Left cardiac atrium (tissue), 4 donors: ENCODE measurements around the gene ABHD2. TPM values are rescaled to one million over a fixed set of nuclear protein-coding genes. Genes with fewer than 3 reads are reported as not detected.

Experiments used
- ATAC-seq, 2 donors: fragments of 200-7000 bp; cut with Tn5 transposase; one replicate each; pipeline ENCODE4 v1.9.1; 2020; ENCODE audit warnings: mild to moderate bottlenecking in 2 of 2, moderate library complexity in 2 of 2
- DNase-seq: peaks from one replicate; pipeline ENCODE4 v3.0.0-alpha.2; 2020
- intact Hi-C, 2 donors: fragments of 100-400 bp; cut with DNase I; formaldehyde crosslinking; loops; one replicate each; pipeline versions ENCODE4 v1.14.1 to v1.15.1; 2022 to 2023
- total RNA-seq, 2 donors: library from RNA; stranded (reverse); fragmentation: NEBNext Ultra II Directional; extraction: Animal tissue kit (Norgen Biotek cat#: 25700); gene quantifications; one replicate each; pipeline ENCODE4 v1.2.1, GENCODE V29; 2021
- donor health status: DM: no; HTN: yes; CAD: no.
- donor health status: DM: no; HTN: yes; CAD: no; lungs with severe emphysema.
- donor health status: DM: yes; HTN: yes; CAD: no.
- donor health status: Dilated cardiomyopathy.

Gene ABHD2
- total RNA-seq, 2 donors from 2014 or later, result 91.6 to 208 TPM

DNA sequence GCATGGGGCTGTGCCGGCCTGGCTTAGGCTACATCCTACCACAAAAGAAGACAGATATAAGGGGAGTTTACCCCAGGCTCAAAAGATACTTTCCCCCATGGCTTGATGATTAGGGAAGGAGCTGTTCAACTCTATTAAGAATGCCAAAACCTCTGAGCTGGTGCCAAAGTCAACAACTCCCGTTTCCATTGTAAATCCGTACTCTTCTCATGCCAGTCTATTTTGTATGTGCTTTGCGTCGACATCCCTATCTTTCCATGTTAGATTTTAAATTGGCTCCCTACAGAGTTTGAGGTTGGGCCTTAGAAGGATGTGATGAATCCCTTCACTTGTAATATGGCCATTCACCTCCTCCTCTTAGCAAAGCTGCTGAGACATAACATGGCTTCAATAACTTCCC lies 86.2 kb downstream of the ABHD2 start:
- DNase-seq (no peak), ATAC-seq (no peak)
- intact Hi-C loops, result no loop called here

DNA sequence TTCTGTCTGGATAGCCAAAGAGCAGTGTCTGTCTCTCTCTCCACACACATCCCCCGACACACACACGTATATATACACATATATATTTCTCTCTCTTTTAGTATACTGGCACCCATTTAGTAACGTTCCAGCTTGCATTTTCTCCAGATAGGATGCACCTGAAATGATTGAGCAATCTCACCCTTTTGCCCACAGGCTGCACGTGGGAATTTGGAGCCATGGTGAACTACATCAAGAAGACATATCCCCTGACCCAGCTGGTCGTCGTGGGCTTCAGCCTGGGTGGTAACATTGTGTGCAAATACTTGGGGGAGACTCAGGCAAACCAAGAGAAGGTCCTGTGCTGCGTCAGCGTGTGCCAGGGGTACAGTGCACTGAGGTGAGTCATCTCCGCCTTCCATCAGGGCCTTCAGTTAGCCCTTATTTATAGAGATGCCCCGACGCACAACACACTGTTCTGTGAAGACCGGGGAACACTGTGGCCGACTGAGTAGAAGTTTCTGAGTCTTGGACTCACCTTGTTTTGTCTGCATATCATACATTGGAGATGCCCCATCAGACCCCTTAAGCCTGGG lies 87.4 kb downstream of the ABHD2 start:
- intact Hi-C loops, result loop anchor here (2.0 to 5.0 kb wide), 2 partner anchors 119 to 273 kb away; no protein-coding TSS in a partner anchor
- DNase-seq (no peak), ATAC-seq (peak in 1 of 2 donors; percentile 22)

DNA sequence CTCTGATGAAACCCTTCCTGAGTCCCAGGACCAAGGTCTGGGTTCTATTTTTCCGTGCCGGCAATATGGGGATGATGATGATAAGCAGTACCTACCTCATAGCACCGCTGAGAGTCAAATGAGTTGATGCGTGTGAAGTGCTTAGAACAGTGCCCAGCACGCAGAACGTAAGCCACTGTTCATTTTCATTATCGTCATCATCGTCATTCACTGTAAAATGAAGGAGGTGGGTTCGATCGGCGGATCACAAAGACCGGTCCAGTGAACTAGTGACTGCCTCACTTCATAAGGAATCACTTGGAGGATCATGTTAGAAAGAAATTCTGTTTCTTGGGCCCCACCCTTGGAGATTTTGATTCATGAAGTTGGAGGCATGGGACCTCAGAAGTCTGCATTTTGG lies 88.9 kb downstream of the ABHD2 start:
- ATAC-seq, result no peak
- intact Hi-C loops, result loop anchor here (1.0 to 5.0 kb wide), 3 partner anchors 120 to 275 kb away; no protein-coding TSS in a partner anchor
- no peak for DNase-seq

DNA sequence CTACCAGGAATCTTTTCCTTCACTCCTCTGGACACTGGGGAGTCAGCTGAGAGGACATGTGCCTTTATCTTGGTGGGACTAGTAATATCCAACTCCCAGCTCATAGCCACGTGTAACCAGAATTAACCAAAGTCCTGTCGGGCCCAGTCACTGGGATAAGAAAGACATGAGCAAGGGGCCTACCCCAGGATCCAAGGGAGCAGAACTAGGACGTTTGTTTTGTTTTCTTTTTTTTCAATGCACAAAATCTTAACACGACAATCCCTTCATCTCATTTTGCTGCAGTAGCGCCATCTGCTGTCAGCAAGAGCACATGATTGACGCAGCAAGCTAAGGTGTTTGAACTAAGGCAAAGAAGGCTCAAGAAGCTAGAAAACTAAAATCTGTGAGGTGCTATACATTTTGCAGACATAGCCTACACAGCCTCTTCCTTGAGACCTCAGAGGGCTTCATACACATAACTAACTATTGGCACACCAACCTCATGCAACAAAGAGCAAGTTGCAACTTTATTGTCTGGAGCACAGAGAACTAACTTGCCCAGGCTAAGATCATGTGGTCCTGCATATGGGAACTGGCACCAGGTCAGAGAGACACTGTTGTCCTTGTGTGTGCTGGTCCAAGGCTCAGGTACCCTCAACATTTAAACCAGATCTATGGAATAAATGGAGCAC lies 89.5 kb downstream of the ABHD2 start:
- intact Hi-C loops, result loop anchor here (1.0 to 5.0 kb wide), 3 partner anchors 120 to 275 kb away; no protein-coding TSS in a partner anchor
- DNase-seq (peak; percentile 59), ATAC-seq (peak; percentile 21 to 61)

DNA sequence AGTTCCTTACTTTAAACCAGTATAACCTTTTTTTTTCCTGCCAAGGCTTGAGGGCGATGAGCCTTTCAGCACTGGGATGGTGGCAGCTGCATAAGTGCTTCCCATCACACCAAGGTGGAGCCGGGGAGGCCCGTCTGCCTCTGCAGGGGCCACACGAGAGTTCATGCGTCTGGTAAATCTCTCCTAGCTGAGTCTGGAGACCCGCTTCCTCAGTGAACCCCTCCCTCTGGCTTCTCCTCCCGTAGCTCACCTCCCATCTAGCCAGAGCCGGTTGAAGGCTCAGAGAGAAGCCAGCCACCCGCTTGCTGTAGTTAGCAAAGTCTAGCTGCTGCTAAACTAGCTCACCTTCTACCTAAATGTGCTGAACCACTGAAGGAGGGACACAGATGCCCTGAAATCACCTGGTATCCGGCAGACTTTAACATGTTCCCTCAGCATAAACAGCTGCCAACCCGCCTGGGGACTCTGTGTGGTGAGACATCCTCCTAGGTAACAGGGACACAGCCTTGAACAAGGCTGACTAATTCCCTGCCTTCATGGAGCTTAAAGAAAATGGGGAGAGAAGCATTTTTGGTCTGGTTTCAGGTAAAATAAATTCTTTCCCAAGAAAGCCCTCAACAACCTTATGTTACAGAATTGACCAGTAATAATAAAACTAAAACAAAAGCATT lies 90.2 kb downstream of the ABHD2 start:
- ATAC-seq, result no peak
- intact Hi-C loops, result loop anchor here in 1 of 2 donors (5.0 kb wide), 1 partner anchor 276 kb away; no protein-coding TSS in a partner anchor
- DNase-seq, result no peak

DNA sequence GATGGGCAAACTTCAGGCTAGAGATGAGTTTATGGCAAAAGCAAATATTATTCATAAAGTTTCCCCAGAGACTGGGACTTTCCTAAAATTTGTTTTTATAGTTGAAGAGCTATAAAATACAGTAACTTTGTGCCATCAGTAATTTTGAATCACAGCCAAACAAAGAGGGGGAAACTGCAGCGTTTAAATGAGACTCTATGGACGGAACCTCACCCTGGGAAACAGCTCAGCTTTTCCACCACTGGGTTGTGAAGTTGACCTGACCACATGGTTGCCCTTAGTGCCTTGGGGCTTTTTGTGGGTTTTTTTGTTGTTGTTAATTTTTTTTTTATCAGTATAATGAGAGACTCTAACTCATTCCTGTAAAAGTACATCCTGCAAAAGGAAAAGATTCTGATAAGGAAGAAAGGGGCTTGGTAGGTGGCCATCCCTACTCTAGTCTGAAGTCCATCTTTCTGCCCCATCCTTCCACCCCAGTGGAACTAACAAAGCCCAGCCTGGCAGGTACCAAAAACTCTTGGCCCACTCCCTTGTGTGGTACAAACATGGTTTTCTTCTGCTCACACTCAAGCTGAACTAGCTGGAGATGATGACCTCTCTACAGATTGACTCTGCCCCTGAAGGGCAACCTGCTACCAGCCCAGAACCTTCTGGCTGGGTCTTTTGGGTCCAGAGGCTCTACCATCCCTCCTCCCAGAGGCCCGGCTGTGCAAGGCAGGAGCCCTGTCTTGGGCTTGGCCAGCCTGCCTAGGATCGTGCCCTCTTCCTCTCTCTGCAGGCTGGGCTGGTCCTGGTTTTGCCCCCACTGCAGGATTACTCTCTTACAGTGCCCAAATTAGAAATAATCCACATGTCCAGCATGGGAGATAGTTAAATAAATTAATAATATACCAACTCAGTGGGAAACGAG lies 92.0 kb downstream of the ABHD2 start:
- intact Hi-C loops, result loop anchor here in 1 of 2 donors (5.0 kb wide), 1 partner anchor 278 kb away; no protein-coding TSS in a partner anchor
- DNase-seq (no peak), ATAC-seq (no peak)

DNA sequence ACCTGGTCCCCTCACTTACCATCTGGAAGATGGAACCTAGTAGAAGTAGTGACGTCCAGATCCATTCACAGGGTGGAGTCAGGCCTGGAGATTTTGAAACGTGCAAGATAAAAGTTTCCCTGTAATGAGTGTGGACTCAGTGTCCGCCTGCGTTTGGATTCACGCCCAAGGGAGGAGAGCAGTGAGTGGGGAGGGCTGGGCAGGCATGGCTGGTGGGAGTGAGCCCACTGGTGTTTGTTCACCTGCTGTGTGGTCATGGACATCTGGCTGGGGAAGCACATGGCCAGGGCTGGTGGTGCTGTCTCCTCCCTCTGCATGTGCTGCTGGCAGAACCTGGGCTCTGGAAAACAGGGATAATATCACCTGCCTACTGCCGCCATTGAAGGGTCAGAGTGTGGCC lies 96.1 kb downstream of the ABHD2 start:
- no peak for DNase-seq
- peak; percentile 43 to 80 for ATAC-seq
- intact Hi-C loops, result no loop called here

DNA sequence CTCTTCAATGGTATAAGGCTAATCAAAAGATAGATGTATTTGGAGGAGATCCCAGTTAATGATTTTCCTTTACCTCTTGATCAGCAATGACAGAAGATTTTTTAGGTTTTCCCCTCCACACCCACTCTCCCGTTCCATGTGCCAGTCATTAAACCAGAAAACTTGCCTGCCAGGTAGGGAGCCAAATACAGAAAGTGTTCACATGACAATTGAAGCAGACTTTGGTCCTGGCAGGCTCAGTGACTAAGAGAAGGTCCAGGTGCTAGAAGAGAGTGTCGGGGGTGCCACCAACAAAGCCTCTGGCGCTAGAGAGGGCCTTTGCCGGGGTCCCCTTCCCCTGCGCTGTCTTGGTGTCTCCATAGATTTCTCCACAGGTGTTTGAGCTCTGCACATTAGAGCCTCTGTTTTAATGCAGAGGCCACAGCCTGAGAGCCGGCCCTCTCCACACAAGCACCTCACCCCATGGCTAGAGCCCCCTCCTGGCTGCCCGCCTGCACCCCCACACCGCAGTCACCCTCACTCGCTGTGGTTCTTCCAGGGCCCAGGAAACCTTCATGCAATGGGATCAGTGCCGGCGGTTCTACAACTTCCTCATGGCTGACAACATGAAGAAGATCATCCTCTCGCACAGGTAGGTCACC lies 96.8 kb downstream of the ABHD2 start:
- ATAC-seq, result no peak
- intact Hi-C loops, result no loop called here
- DNase-seq, result no peak

DNA sequence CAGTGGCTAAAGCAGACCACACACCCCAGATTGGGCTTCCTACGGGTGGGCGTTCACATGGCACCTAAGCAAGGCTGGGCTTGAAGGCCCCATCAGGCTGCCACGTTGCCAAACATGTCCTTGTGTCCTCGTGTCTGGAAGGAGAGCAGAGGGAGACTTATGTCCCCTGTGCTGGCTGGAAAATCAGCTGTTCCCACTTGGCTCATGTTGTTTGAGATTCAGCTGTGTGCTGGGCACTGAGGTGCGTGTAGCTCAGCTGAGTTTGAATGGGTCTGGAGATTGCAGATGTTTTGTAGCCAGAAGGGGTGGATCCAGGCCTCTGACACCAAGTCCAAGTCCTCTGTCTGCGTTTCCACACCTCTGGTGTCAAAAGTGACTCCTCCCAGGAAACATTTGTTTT lies 98.5 kb downstream of the ABHD2 start:
- intact Hi-C loops, result no loop called here
- ATAC-seq, result no peak
- no peak for DNase-seq

DNA sequence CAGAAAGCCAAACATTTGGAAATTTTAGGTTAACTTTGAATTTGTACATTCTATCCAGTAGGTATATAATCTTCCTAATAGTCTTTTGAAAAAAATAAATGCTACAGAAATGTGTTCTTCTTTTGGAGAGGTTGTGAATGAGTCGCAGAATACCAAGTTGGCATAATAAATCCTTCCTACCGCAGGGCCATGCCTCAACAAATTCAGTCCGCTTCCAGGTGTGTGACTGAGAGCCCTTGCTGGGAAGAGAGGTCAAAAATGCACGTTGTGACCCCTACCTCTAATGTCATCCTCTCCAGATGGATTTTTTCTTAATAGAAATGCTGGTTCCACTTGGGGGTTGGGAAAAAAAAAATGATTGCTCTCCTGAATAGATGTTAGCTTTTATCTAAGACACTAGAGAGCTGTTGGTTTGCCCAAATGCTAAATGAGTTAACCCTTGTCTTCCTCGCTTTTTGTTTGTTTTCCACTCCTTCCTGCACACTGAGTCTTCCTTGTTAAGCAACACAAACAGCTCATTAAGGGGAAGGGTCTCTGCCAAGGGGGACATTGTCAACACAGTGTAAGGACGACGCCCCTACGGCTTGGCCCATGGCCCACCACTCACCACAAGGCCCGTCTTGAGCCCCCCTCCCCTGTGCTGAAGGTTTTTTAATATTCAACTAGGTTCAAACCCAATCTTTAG lies 99.2 kb downstream of the ABHD2 start:
- intact Hi-C loops, result no loop called here
- ATAC-seq (no peak), DNase-seq (no peak)

DNA sequence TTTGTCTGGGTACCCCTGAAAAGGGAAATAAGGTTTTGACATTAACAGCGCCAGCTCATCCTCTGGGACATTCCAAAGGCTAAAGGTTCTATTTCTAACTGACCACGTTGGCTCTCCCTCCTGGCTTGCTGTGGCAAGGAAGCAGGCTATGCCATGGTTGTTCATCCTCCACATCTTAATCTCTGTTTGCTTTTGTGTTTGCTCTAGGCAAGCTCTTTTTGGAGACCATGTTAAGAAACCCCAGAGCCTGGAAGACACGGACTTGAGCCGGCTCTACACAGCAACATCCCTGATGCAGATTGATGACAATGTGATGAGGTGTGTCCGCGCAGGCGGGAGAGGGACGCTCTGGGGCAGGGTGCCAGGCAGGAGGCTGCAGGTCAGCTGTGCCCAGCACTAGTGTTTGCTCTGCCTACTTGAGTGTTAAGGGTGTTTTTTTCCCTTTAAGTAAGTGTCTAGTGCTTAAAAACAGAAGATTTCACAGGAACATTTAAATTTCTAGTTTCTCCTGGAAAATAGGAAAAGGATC lies 99.8 kb downstream of the ABHD2 start:
- DNase-seq (no peak), ATAC-seq (no peak)
- intact Hi-C loops, result no loop called here

DNA sequence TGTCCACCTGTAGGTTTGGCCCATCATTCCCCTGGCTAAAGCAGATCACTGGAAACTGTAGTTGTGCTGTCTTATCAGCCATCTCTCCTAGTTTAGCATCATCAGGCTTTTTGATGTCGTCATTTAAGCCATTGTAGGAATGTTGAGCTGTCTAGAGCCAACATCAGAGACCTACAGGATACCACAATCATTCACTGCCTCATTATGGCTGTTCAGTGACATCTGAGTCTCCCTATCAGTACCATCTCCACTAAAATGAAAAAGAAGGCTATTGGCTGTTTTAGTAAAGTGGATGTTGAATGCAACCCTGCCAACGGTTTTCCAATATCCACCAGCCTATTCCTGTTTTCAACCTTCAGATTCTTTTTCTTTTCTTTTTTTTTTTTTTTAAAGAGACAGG lies 103.9 kb downstream of the ABHD2 start:
- intact Hi-C loops, result loop anchor here in 1 of 2 donors (5.0 kb wide), 1 partner anchor 300 kb away; no protein-coding TSS in a partner anchor
- ATAC-seq, result no peak
- DNase-seq, result no peak

DNA sequence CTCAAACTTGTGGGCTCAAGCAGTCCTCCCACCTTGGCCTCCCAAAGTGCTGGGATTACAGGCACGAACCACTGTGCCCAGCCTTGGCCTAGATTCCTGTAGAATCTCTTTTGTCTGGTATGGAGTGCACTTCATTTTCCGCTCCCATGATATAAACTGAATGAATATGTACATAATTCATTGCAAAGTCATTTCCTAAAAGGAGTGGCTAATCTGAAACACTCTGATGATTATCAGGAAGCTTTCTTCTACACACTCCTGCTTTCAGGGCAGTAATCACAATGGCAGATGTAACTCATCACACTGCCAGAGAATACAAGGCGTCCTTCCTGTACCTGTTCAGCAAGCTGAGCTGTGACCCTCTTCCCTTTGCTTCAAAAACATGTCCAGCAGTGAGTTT lies 104.5 kb downstream of the ABHD2 start:
- no peak for DNase-seq
- no peak for ATAC-seq
- intact Hi-C loops, result loop anchor here in 1 of 2 donors (5.0 kb wide), 1 partner anchor 300 kb away; no protein-coding TSS in a partner anchor

DNA sequence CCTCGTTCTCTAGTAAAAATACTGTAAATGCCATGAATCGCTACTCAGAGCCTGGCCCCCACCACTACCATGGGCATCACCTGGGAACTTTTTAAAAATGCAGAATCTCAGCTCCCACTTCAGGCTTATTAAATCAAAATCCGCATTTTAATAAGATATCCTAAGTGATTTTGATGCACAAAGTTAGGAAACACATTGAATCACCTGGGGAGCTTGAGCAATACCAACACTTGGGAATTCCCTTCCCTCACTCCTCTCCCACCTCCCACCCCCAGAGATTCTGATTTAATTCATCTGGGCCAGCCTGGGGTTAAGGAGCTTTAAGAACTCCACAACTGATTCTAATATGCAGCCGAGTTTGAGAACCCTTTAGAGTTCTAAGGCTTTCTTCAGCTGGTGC lies 106.4 kb downstream of the ABHD2 start:
- intact Hi-C loops, result loop anchor here in 1 of 2 donors (5.0 kb wide), 1 partner anchor 302 kb away; no protein-coding TSS in a partner anchor
- ATAC-seq (no peak), DNase-seq (no peak)

DNA sequence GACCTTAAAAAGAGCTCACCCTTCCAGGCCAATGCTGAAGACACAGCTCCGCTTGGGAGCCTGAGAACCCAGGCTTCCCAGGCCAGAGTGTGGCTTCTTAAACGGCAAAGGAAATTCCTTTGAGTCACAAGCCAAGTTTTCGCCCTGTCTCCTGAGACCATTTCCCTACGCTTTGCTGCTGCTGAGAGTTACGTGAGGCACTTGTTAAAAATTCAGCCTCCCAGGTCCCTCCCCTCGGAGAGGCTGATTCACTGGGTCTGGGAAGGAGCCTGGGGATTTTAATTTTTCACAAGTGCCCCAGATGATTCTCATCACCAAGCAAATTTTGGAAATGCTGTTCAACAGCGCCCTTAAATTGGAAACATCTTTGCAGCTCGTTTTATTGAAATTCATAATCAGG lies 107.6 kb downstream of the ABHD2 start:
- DNase-seq (no peak), ATAC-seq (peak in 1 of 2 donors; percentile 23)
- intact Hi-C loops, result no loop called here

DNA sequence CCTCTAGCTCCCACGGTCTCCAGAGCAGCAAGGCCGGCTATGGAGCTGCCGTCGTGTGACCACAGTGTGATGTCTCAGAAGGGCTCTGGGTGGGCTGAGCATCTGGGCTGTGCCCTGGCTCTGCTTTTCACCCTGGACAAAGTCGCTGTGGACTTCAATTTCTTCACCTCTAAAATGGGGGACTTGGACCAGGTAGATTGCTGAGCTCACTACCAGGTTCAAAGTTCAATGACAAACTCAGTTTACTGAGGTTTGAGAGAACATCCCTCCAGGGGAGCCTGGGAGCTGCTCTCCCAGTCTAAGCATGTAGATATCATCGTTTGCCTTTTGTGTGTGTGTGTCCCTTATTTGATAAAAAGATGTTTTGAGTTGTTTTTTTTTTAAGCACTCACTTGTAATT lies 108.0 kb downstream of the ABHD2 start:
- ATAC-seq, result no peak
- intact Hi-C loops, result no loop called here
- no peak for DNase-seq

DNA sequence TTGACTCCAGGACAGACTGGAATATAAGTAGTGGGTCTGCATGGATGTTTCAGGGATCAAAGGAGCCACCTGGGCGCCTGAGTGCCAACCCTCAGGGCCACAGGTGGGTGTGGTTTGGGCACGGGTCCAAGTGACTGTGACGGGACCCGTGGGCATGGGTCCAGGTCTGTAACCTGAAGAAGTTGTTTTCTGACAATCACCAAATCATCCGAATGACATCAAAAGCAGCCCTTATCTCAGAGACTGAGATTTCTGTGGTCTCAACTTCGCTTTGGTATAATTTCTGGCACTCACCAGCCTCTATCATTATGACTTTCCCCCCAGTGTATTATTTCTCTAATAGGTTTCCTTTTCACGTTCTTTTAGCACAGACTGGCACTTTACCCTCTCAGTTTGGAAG lies 108.7 kb downstream of the ABHD2 start:
- no peak for ATAC-seq
- DNase-seq, result no peak
- intact Hi-C loops, result no loop called here

DNA sequence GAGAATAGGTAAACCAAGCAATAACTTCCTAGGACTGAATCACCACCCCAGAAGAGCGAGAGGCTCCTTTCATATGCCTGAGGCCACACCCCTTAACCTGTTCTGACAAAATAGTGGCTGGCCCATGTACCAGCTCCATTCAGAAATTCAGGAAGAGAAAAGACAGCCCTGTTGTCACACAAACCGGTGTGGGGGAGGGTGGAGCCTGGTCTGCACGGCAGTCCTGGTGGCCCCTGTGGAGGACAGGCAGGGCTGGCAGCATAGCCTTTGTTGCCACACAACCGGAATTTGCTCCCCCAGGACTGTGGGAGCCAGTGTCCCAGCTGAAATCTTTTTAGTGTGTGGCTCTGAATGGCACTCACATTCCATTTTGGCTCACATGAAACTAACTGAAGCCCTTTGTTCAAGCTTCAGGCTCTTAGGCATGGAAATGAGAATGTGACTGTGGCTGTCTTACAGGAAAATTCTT lies 109.3 kb downstream of the ABHD2 start:
- peak in 1 of 2 donors; percentile 14 for ATAC-seq

More for the DNA sequence above, 109.3 kb downstream of the ABHD2 start:
- intact Hi-C loops, result no loop called here
- no peak for DNase-seq
